Psoas muscle (tissue), 8 donors: ENCODE data around the gene AKAP11. TPM values are rescaled to one million over a fixed set of nuclear protein-coding genes. Genes with fewer than 3 reads are reported as not detected.

Experiments used
- ATAC-seq, 4 donors: fragments of 200-7000 bp; cut with Tn5 transposase; one replicate each; pipeline ENCODE4 v1.9.1; 2020; ENCODE audit warnings: moderate library complexity in 3 of 4, mild to moderate bottlenecking in 2 of 4
- DNase-seq, 2 donors: peaks; one replicate each; pipeline ENCODE4 v3.0.0-alpha.2; 2020
- H3K27ac ChIP-seq: fragments of 200-600 bp; one replicate; pipeline ENCODE4 v1.8.0; 2022
- H3K27me3 ChIP-seq, 3 donors: fragments of 200-600 bp in 1 of 3; one replicate each; pipeline versions ENCODE4 v1.6.1 to v1.8.0; 2013 to 2022; ENCODE audit warnings: low read length in 2 of 3, mild to moderate bottlenecking in 2 of 3, moderate library complexity in 1 of 3; ENCODE audit not compliant: insufficient read depth in 3 of 3
- H3K36me3 ChIP-seq, 2 donors: fragments of 200-600 bp in 1 of 2; one replicate each; pipeline versions ENCODE4 v1.6.1 to v1.8.0; 2013 to 2022; ENCODE audit warnings: low read depth in 1 of 2, mild to moderate bottlenecking in 1 of 2, moderate library complexity in 1 of 2; ENCODE audit not compliant: insufficient read depth in 1 of 2
- H3K4me1 ChIP-seq: fragments of 200-600 bp; one replicate; pipeline ENCODE4 v1.8.0; 2022
- H3K4me3 ChIP-seq: fragments of 200-600 bp; one replicate; pipeline ENCODE4 v1.8.0; 2022; ENCODE audit warnings: mild to moderate bottlenecking
- H3K9me3 ChIP-seq: fragments of 200-600 bp; one replicate; pipeline ENCODE4 v1.8.0; 2022
- WGBS, 3 donors: extraction: QIAGEN DNeasy Blood & Tissue Kit; methylation state at CpG; one replicate each; pipeline versions ENCODE4 v1.1.6 to v1.1.7; 2013; 5-methylcytosine and 5-hydroxymethylcytosine counted together
- intact Hi-C, 2 donors: fragments of 100-400 bp; cut with DNase I; formaldehyde crosslinking; loops; one replicate each; pipeline versions ENCODE4 v1.11.0 to v1.14.2; 2022
- polyA plus RNA-seq, 3 donors: library from polyadenylated mRNA; stranded (reverse); fragments of 200-250 nt; gene quantifications; one replicate each; pipeline ENCODE4 v1.2.3, GENCODE V29; 2013
- total RNA-seq, 4 donors: library from RNA; stranded (reverse); fragmentation: NEBNext Ultra II Directional in 2 of 4; extraction: Animal tissue kit (Norgen Biotek cat#: 25700) in 2 of 4; gene quantifications; one replicate each; pipeline versions ENCODE4 v1.2.1 to v1.2.4, GENCODE V29; 2021 to 2023
- TF ChIP-seq, protein P1 (sequence below): fragments of 200-600 bp; IDR thresholded peaks from one replicate; pipeline ENCODE4 v1.8.0; 2022; ENCODE audit warnings: antibody characterized with exemption
- donor health status: healthy with polysubstance abuse.
- donor health status: DM: no; HTN: no; CAD: no; lungs with moderate emphysema.
- donor health status: Bipolar disorder and iron deficiency.
- donor health status: healthy.
- donor health status: DM: yes; HTN: yes; CAD: no.
- donor health status: DM: no; HTN: no; CAD: no.
- donor health status: DM: no; HTN: no; CAD: no.
- donor health status: DM: yes; HTN: yes; CAD: no.

The AKAP11 gene
- total and polyA plus RNA-seq, 7 donors: 2.6 to 17.7 (median 12.0) TPM

DNA sequence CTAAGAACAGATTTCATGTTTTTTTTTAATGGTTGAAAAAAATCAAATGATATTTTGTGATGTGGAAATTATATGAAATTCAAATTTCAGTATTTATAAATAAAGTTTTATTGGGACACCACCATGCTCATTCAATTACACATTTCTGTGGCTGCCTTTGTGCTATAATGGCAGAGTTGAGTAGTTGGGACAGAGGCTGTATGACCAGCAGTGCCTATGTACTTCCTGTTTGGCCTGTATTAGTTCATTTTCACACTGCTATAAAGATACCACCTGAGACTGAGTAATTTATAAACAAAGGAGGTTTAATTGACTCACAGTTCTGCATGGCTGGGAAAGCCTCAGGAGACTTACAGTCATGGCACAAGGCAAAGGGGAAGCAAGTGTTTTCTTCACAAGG is 33.6 kb downstream of the AKAP11 start:
- Histone ChIP-seq H3K4me1 (peaks cover 12% of the 10 kb centered on the region), H3K27ac (no peak overlapping the region), H3K9me3 (no peaks in the 10 kb centered on the region), H3K27me3 (no peaks in the 10 kb centered on the region), H3K36me3 (peaks cover 0 to 40% of the 10 kb centered on the region in 2 donors), H3K4me3 (no peak overlapping the region)
- ATAC-seq: no peak
- DNase-seq: no peak
- TF ChIP-seq, protein P1, sequence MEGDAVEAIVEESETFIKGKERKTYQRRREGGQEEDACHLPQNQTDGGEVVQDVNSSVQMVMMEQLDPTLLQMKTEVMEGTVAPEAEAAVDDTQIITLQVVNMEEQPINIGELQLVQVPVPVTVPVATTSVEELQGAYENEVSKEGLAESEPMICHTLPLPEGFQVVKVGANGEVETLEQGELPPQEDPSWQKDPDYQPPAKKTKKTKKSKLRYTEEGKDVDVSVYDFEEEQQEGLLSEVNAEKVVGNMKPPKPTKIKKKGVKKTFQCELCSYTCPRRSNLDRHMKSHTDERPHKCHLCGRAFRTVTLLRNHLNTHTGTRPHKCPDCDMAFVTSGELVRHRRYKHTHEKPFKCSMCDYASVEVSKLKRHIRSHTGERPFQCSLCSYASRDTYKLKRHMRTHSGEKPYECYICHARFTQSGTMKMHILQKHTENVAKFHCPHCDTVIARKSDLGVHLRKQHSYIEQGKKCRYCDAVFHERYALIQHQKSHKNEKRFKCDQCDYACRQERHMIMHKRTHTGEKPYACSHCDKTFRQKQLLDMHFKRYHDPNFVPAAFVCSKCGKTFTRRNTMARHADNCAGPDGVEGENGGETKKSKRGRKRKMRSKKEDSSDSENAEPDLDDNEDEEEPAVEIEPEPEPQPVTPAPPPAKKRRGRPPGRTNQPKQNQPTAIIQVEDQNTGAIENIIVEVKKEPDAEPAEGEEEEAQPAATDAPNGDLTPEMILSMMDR: no peak
- intact Hi-C loops: no loop called here

DNA sequence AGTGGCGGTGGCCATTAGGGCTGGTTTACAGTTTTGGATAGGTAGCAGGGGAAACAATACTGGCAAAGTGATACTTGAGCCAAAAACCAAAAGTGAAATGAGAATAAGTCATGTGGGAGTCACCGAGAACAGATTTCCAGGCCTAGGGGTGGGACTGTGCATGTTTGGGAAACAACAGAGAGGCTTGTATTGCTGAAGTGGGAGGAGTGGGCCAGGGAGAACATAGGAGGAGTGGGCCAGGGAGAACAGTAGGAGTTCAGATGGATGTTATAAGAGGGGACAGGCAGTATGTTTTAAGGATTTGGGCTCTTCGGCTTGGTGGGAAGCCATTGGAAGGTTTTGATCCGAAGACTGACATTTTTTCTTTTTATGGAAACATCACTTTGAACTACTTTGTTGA is 35.5 kb downstream of the AKAP11 start:
- TF ChIP-seq, protein P1: no peak
- H3K36me3 ChIP-seq: peaks cover 0 to 29% of the 10 kb centered on the region in 2 donors
- no peaks in the 10 kb centered on the region for H3K27me3 ChIP-seq
- no peak overlapping the region for H3K27ac ChIP-seq
- no peaks in the 10 kb centered on the region for H3K9me3 ChIP-seq
- WGBS, 3 donors: 72 to 74% (median 73%) methylated on average over 4 of the region's 4 CpGs
- H3K4me1 ChIP-seq: peaks cover 7% of the 10 kb centered on the region
- DNase-seq (no peak), ATAC-seq (no peak)
- H3K4me3 ChIP-seq: no peak overlapping the region
- intact Hi-C loops: no loop called here

DNA sequence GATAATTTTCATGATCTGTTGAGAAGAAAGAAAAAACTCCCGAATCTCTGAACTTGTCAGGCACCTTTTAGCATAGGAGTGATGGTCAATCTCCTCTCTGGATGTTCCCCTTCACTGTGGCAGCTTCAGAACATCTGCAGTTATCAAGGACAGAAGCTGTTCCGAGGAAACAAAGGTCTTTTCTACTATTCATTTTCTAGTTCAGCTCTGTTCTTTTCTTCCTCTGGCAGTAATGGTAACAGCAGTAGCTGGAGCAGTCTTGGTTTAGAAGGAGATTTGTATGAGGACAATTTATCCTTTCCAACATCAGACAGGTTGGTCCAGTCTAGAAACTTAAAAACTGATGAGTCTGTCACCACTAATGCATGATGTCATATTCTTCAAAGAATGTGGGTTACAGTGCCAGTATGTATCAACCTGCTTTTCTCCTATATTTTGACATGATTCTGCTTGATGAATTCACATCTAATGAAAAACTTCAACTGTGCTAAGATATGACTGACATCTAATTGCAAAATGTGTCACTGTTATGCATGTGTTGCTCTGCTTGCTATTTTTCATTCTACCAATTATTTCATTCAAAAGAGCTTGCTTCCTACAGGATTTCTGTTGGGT is 41.0 kb downstream of the AKAP11 start:
- no peak overlapping the region for H3K4me3 ChIP-seq
- ATAC-seq (no peak), DNase-seq (no peak)
- no peaks in the 10 kb centered on the region for H3K9me3 ChIP-seq
- H3K4me1 ChIP-seq: no peaks in the 10 kb centered on the region
- TF ChIP-seq, protein P1: no peak
- no peaks in the 10 kb centered on the region for H3K27me3 ChIP-seq
- 89 to 97% (median 89%) methylated on average over 2 of the region's 2 CpGs for WGBS, 3 donors
- H3K27ac ChIP-seq: no peak overlapping the region
- intact Hi-C loops: no loop called here
- peaks cover 0 to 51% of the 10 kb centered on the region in 2 donors for H3K36me3 ChIP-seq

DNA sequence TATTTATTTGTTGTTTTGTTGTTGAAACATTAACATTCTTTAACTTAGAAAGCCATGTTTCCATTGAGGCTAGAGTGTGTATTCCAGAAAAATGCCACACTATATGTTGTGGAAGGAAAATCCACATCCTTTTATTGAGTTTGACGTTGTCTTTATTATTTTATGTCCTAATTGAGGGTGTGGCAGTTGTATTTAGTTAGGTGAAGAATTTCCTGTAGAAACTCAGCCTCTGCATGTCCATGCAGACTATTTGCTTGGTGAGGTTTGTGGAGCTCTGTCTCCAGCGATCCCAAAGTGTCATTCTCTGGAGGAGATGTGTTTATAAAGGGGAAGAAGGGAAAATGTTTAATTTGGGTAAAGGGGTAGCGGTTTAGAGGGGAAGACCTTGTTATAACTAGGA is 46.6 kb downstream of the AKAP11 start:
- H3K4me1 ChIP-seq: peaks cover 21% of the 10 kb centered on the region
- intact Hi-C loops: no loop called here
- DNase-seq (no peak), ATAC-seq (no peak)
- H3K36me3 ChIP-seq: peaks cover 0 to 21% of the 10 kb centered on the region in 2 donors
- 60 to 67% (median 63%) methylated on average over 3 of the region's 3 CpGs for WGBS, 3 donors
- no peaks in the 10 kb centered on the region for H3K9me3 ChIP-seq
- H3K27me3 ChIP-seq: no peaks in the 10 kb centered on the region
- no peak overlapping the region for H3K27ac ChIP-seq
- TF ChIP-seq, protein P1: no peak
- H3K4me3 ChIP-seq: no peak overlapping the region

DNA sequence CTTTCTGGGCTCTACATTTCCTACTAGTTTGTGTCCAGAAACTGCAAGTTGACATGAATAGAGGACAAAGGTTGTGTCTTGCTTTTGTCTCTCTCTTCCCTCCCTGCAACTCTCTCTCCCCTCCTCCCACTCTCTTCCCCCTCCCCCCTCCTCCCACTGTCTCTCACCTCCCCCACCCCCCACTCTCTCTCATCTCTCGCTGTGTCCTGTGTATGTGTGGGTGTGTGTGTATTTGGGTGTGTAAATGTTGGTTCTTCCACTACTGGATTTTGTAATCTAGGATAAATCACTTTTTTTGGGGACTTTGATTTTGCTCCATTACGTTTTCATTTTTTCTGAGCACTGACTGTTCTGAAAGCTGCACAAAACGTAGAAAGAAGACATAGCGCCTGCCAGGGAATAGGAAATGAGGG is 48.4 kb downstream of the AKAP11 start:
- Histone ChIP-seq H3K9me3 (no peaks in the 10 kb centered on the region), H3K27ac (no peak overlapping the region), H3K4me3 (no peak overlapping the region), H3K36me3 (peaks cover 0 to 10% of the 10 kb centered on the region in 2 donors), H3K4me1 (peaks cover 23% of the 10 kb centered on the region), H3K27me3 (no peaks in the 10 kb centered on the region)
- ATAC-seq (no peak), DNase-seq (no peak)
- WGBS, 3 donors: 88 to 94% (median 89%) methylated on average over 4 of the region's 4 CpGs
- intact Hi-C loops: no loop called here
- TF ChIP-seq, protein P1: no peak
